Left ventricle myocardium superior (tissue), 1 donor: Measurements from ENCODE around the gene SPATA12. TPM values are rescaled to one million over a fixed set of nuclear protein-coding genes. Genes with fewer than 3 reads are reported as not detected.
"Not testable (repeated sequence)": the region's sequence is repeated elsewhere in the genome, so short reads cannot be mapped to it uniquely, and the experiment has no call there.

ENCODE experiments used
- ATAC-seq: fragments of 200-7000 bp; cut with Tn5 transposase; one replicate; pipeline ENCODE4 v1.9.1; 2020; ENCODE audit warnings: mild to moderate bottlenecking, moderate library complexity
- DNase-seq: peaks from one replicate; pipeline ENCODE4 v3.0.0-alpha.2; 2020
- intact Hi-C: fragments of 100-400 bp; cut with micrococcal nuclease; formaldehyde crosslinking; loops from one replicate; pipeline ENCODE4 v1.11.0; 2022
- total RNA-seq: library from RNA; stranded (reverse); fragmentation: NEBNext Ultra II Directional; extraction: Animal tissue kit (Norgen Biotek cat#: 25700); gene quantifications from one replicate; pipeline ENCODE4 v1.2.1, GENCODE V29; 2021
- donor health status: DM: no; HTN: yes; CAD: no; lungs with severe emphysema.

SPATA12 gene
- total RNA-seq, 1 donor from 2014 or later = not detected

- ATAC-seq = peak; percentile 60
- intact Hi-C loops = no loop called here
- DNase-seq = peak; percentile 61
Measured at GRCh38 chr3:57078344-57078634, 17.8 kb downstream of the SPATA12 start.

DNA sequence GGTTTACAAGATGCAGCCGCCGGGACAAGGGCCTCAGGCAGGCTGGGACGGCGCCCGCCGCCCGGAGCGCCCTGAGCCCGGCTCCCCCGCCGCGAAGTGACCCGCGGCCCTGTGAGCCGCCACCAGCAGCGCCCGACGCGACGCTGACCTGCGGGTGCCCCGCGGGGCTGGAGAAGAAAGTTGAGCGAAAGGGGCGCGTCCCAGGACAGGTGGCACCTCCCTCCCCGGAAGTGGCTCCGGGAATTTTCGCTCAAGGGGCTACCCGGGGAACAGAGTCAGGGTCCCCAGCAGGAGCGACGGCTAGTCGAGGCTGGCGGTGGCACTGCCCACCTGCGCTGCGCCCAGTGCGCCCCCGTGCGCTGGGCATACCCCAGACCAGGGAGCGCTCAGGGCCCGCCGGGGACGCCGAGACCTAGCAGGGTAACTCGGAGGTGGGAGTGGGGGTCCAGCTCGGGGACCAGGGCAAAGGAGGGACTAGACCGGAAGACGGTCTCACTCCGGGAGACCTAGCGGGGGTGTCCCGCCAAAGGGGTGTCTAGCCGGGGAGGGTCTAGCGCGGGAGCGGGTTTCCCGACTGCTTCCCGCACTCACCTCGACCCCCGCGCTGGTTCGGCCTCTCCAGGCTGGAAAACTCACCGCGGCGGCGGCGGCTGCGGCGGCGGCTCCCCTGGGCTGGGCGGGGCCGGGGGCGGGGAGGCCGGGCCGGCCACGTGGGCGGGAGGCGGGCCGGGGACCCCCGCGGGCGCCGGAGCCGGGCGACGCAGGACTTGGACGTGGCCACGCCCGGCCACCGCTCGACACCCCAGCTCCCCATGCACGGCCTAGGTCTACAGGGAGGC lies 18.4 kb downstream of the SPATA12 start:
- ATAC-seq (peak; percentile 86), DNase-seq (peak; percentile 65)
- intact Hi-C loops = no loop called here

DNA sequence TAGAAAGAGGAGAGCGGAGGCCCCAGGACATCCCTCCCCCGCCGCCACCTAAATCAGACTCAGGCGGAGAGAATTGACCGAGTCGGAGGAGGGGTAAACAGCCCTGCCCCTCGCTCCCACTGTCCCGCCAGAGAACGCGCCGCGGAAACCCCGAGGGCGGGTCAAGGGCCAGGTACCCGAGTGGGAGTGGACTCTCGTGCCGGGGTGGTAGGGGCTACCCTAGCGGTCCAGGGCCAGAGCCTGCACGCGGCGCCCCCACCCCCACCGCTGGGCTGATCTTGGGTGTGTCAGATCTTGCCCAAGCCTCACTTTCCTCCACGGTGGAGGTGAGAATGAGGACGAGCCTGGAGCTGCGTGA lies 19.0 kb downstream of the SPATA12 start:
- peak; percentile 8 for ATAC-seq
- DNase-seq = peak; percentile 42
- intact Hi-C loops = no loop called here

- DNase-seq = no peak
- intact Hi-C loops = no loop called here
- ATAC-seq = no peak
Measured at GRCh38 chr3:57080171-57080570, 19.7 kb downstream of the SPATA12 start.

DNA sequence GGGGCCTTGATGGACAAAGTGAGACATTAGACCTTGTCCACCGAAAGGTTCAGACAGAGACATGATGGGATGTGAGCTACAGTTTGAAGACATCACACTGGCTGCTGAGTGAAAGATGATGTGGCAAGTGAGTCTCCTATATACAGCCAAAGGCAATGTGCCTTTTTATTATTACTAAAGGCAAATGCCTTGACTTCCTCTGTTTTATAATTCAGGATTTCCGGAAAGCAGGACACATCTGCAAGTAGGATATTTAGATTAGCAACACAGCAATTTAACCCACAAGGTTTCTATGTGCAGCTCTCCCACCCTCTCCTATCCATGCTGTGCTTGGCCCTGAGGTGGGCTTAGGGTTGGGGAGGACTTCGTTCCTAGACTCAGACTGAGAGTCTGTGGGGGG lies 20.7 kb downstream of the SPATA12 start:
- DNase-seq (no peak), ATAC-seq (no peak)
- intact Hi-C loops = no loop called here

DNA sequence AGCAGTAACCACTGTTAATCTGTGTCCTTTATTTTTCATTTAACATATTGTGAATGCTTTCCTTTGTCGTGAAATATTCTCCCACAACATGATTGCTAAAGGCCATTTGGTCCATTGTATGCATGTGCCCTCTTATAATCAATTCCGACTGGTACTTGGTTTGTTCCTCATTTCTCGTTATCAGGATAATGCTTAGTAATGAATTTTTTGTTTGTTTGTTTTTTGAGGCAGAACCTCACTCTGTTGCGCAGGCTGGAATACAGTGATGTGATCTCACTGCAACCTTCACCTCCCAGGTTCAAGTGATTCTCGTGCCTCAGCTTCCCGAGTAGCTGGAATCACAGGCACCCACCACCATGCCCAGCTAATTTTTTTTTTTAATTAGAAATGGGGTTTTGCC lies 22.0 kb downstream of the SPATA12 start:
- no peak for ATAC-seq
- DNase-seq = no peak
- intact Hi-C loops = no loop called here

DNA sequence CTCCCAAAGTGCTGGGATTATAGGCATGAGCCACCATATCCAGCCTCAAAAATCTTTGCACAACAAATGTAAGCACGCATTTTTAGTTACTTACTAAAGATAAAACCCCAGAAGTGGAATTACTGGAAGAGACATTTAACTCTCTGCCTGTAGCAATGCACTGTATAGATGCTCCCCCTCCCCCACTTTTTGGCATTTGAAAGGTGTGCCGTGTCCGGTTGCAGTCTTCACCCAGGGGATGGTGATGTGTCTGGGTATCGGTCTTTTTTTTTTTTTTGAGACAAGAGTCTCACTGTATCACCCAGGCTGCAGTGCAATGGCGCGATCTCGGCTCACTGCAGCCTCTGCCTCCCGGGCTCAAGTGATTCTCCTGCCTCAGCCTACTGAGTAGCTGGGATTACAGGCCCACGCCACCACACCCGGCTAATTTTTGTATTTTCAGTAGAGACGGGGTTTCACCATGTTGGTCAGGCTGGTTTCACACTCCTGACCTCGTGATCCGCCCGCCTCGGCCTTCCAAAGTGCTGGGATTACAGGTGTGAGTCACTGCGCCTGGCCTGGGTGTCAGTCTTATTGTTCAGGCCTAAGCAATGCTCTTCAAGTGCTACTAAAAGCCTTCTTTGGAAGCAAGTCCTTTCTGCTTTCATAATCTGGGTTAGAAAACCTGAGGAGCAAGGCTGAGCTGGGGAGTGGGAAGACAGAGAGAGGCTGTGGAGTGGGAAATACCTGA lies 23.0 kb downstream of the SPATA12 start:
- intact Hi-C loops, ATAC-seq, DNase-seq: not testable (repeated sequence)

- ATAC-seq = no peak
- intact Hi-C loops = no loop called here
- no peak for DNase-seq
Measured at GRCh38 chr3:57085211-57085610, 24.7 kb downstream of the SPATA12 start.

- no peak for DNase-seq
- intact Hi-C loops = no loop called here
- no peak for ATAC-seq
Measured at GRCh38 chr3:57086201-57086600, 25.7 kb downstream of the SPATA12 start.

DNA sequence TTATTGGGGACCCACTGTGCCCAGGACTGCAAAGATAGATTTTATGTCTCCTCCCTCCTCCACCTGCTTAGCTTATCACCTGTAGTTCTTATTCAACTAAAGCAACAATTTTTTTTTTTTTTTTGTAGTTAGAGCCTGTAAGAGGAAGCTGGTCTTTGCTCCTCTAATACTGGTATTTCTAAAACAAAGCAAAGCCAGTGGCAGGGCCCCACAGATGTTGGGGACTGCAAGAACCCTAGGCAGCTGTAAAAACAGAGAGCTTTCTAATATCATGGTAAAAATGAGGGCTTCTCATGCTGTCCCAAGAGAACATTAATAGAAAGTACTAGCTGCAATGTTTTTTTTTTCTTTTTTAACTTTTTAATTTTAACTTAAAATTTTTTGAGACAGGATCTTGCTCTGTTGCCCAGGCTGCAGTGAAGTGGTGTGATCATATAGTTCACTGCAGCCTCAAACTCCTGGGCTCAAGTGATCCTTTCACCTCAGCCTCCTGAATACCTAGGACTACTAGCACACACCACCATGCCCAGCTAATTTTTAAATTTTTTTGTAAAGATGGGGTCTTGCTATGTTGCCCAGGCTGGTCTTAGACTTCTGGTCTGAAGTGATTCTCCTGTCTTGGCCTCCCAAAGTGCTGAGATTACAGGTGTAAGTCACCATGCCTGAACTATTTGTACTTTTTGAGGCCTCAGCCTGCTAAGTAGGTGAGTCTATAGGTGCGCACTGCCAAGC lies 27.1 kb downstream of the SPATA12 start:
- intact Hi-C loops = no loop called here
- no peak for DNase-seq
- no peak for ATAC-seq

GRCh38 chr3:57088503-57088902 lies 28.0 kb downstream of the SPATA12 start:
- DNase-seq (no peak), ATAC-seq (no peak)
- intact Hi-C loops = no loop called here

DNA sequence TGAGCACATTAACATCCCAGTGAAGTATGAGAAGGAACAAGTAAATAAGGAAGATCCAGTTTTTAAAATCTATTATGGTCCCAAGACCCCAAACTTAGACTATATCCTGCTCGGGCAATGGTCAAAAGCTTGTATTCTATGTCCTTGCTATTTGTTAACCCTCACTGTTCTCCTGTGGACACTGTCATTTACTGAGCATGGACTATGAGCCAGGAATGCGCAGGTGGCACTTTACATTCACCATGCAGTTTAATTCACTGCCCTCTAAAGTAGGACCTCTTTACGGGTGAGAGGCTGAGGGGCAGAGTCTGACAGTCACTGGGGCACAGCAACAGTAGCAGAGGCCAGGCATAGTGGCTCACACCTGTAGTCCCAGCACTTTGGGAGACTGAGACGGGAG lies 28.6 kb downstream of the SPATA12 start:
- no peak for DNase-seq
- ATAC-seq = no peak
- intact Hi-C loops = no loop called here

- DNase-seq (no peak), ATAC-seq (peak; percentile 59)
- intact Hi-C loops = no loop called here
Measured at GRCh38 chr3:57091521-57092273, 31.2 kb downstream of the SPATA12 start.

DNA sequence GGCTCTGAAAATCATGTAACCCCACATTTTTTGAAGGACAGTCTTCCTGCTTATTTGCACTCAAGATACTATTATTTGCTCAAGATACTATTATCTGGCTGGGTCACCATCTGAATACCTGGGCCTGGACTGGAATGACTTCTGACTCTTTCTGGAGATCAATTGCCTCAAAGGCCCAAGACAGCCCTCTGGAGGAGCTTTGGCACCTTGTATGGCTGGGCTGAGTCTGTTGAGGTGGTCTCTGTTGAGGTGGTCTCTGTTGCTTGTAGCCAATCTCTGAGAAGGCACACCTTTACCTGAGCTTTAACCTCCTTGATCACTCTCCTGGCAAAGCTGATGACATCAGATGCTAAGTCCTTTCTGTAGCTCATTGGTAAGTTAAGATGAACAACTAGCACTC lies 33.0 kb downstream of the SPATA12 start:
- intact Hi-C loops = no loop called here
- ATAC-seq = no peak
- DNase-seq = no peak

GRCh38 chr3:57093971-57094535 lies 33.6 kb downstream of the SPATA12 start:
- DNase-seq (no peak), ATAC-seq (peak; percentile 22)
- intact Hi-C loops = no loop called here

- DNase-seq (no peak), ATAC-seq (peak; percentile 38)
- intact Hi-C loops = no loop called here
Measured at GRCh38 chr3:57094575-57094974, 34.1 kb downstream of the SPATA12 start.

- DNase-seq = no peak
- intact Hi-C loops = no loop called here
Measured at GRCh38 chr3:57095363-57095762, 34.9 kb downstream of the SPATA12 start.

GRCh38 chr3:57097536-57097935 lies 37.1 kb downstream of the SPATA12 start:
- intact Hi-C loops = no loop called here
- no peak for ATAC-seq
- no peak for DNase-seq

More at GRCh38 chr3:57095363-57095762, 34.9 kb downstream of the SPATA12 start:
- no peak for ATAC-seq
